LNCaP clone FGC (cell line): Measurements from ENCODE around the gene ADAR.
"Not testable (repeated sequence)": the region's sequence is repeated elsewhere in the genome, so short reads cannot be mapped to it uniquely, and the experiment has no call there.

Source experiments
- DNase-seq: peaks from one replicate; pipeline ENCODE4 v3.0.0-alpha.2; 2011; ENCODE audit warnings: low read depth
- H3K4me3 ChIP-seq: 2 replicates; pipeline ENCODE4 v1.5.1; 2011; ENCODE audit warnings: mild to moderate bottlenecking, low read depth, low read length, control low read depth
- CTCF ChIP-seq: IDR thresholded peaks from 2 replicates; pipeline ENCODE4 v1.5.1; 2012; ENCODE audit warnings: mild to moderate bottlenecking; ENCODE audit not compliant: control insufficient read depth, insufficient read depth; ENCODE audit errors: extremely low read depth

Gene ADAR

GRCh38 chr1:154607609-154608396 lies at the start of gene ADAR:
TSS of gene ADAR (minus strand) at chr1:154608186. CDS start at chr1:154608006, 180 bp downstream.
- peak within 1 kb of the TSS; percentile 72 for H3K4me3 ChIP-seq
- TF ChIP-seq CTCF = no peak
- peak; percentile 94 for DNase-seq

- H3K4me3 ChIP-seq = no peak overlapping the region
- TF ChIP-seq CTCF = no peak
- no peak for DNase-seq
Measured at GRCh38 chr1:154657556-154657955, 49.6 kb upstream of the ADAR start.

GRCh38 chr1:154652893-154653292 lies 44.9 kb upstream of the ADAR start:
- DNase-seq = no peak
- no peak overlapping the region for H3K4me3 ChIP-seq
- no peak for TF ChIP-seq CTCF

GRCh38 chr1:154644724-154645123 lies 36.7 kb upstream of the ADAR start:
- H3K4me3 ChIP-seq, DNase-seq: not testable (repeated sequence)

DNA sequence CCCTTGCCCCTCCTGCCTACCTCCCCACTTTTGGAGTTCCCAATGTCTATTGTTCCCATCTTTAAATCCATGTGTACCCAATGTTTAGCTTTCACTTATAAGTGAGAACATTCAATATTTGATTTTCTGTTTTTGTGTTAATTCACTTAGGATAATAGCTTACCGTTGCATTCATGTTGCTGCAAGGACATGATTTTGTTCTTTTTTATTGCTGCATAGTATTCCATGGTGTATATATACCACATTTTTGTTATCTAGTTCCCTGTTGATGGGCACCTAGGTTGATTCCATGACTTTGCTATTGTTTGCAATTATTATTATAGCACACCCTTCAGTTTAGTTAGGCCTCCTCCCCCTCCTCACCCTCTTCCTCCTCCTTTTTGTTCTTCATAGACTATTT lies 33.5 kb upstream of the ADAR start:
- no peak overlapping the region for H3K4me3 ChIP-seq

GRCh38 chr1:154639876-154640275 lies 31.9 kb upstream of the ADAR start:
- no peak overlapping the region for H3K4me3 ChIP-seq
- TF ChIP-seq CTCF = no peak
- DNase-seq = no peak

More for the DNA sequence above, 33.5 kb upstream of the ADAR start:
- DNase-seq = no peak
- TF ChIP-seq CTCF = no peak

DNA sequence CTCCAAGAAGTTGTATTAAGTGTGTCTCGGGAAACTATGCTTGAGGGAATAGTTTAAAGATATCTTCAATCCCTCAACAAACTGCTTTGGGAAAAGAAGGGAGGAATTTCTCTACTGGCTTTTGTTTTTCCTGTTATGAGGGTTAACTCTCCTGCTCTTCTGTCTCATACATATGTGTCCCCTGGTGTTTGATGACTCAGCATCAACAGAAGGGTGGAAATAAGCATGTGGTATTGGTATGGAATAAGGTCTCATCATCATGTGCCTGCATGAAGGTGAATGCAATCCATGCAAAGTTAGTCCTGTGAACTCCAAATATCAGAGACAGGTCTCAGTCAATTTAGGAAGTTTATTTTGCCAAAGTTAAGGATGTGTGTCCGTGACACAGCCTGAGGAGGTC lies 27.2 kb upstream of the ADAR start:
- no peak overlapping the region for H3K4me3 ChIP-seq
- TF ChIP-seq CTCF = no peak
- no peak for DNase-seq
